Fibroblast of lung (primary cell): ENCODE results near the gene DLG5. TPM values are rescaled to one million over a fixed set of nuclear protein-coding genes. Genes with fewer than 3 reads are reported as not detected.

Source experiments
- DNase-seq, 2 donors: peaks; one replicate each; pipeline versions ENCODE4 v3.0.0 to v3.0.0-alpha.2; 2010; ENCODE audit warnings: low read depth in 2 of 2
- H2AFZ ChIP-seq: 2 replicates; pipeline ENCODE4 v1.5.1; 2012; ENCODE audit warnings: low read length, control low read depth, inconsistent platforms
- H3K27ac ChIP-seq: 2 replicates; pipeline ENCODE4 v1.5.1; 2011; ENCODE audit warnings: low read length, control low read depth; ENCODE audit not compliant: insufficient read depth
- H3K27me3 ChIP-seq: 2 replicates; pipeline ENCODE4 v1.5.1; 2011; ENCODE audit warnings: mild to moderate bottlenecking, low read length; ENCODE audit not compliant: control insufficient read depth, insufficient read depth
- H3K36me3 ChIP-seq: 2 replicates; pipeline ENCODE4 v1.5.1; 2011; ENCODE audit warnings: low read length; ENCODE audit not compliant: control insufficient read depth, insufficient read depth
- H3K4me1 ChIP-seq: 2 replicates; pipeline ENCODE4 v1.5.1; 2011; ENCODE audit warnings: low read length; ENCODE audit not compliant: control insufficient read depth, insufficient read depth; ENCODE audit errors: extremely low read depth
- H3K4me2 ChIP-seq: 2 replicates; pipeline ENCODE4 v1.5.1; 2011; ENCODE audit warnings: low read length, control low read depth; ENCODE audit not compliant: insufficient read depth; ENCODE audit errors: extremely low read depth
- H3K4me3 ChIP-seq, 4 experiments: fragments of 200-600 bp in 1 of 4; sonication (generic) in 1 of 4; replicated peaks in 1 of 4; 2 replicates each; pipeline ENCODE4 v1.5.1; 2011 to 2016; ENCODE audit warnings: low read length in 4 of 4, low read depth in 3 of 4, mild to moderate bottlenecking in 3 of 4, control low read depth in 2 of 4, inconsistent platforms in 1 of 4, mixed read lengths in 1 of 4; ENCODE audit not compliant: insufficient read depth in 1 of 4; ENCODE audit errors: control extremely low read depth in 1 of 4
- H3K79me2 ChIP-seq: 2 replicates; pipeline ENCODE4 v1.5.1; 2012; ENCODE audit warnings: mild to moderate bottlenecking, low read length, inconsistent platforms; ENCODE audit not compliant: control insufficient read depth, insufficient read depth
- H3K9ac ChIP-seq: 2 replicates; pipeline ENCODE4 v1.5.1; 2011; ENCODE audit warnings: mild to moderate bottlenecking, low read length, control low read depth; ENCODE audit not compliant: insufficient read depth
- H3K9me3 ChIP-seq: 2 replicates; pipeline ENCODE4 v1.5.1; 2012; ENCODE audit warnings: low read depth, low read length; ENCODE audit not compliant: control insufficient read depth, insufficient read depth
- H4K20me1 ChIP-seq: 2 replicates; pipeline ENCODE4 v1.5.1; 2011; ENCODE audit warnings: low read length; ENCODE audit not compliant: control insufficient read depth, insufficient read depth; ENCODE audit errors: extremely low read depth
- EZH2 ChIP-seq: IDR thresholded peaks from 2 replicates; pipeline ENCODE4 v1.5.1; 2012; ENCODE audit warnings: low read length, control low read depth, mild to moderate bottlenecking; ENCODE audit errors: missing control alignments
- polyA plus RNA-seq, 2 donors: library from polyadenylated mRNA; depleted of rRNA in 1 of 2; stranded (reverse) in 1 of 2; unstranded in 1 of 2; fragments of >200 nt; gene quantifications; 2 replicates each; pipeline ENCODE4 v1.2.1, GENCODE V29; 2011 to 2012; ENCODE audit warnings: missing spikeins in 1 of 2
- total RNA-seq: library from RNA; depleted of rRNA; stranded (reverse); fragments of >200 nt; gene quantifications from 2 replicates; pipeline ENCODE4 v1.2.1, GENCODE V29; 2014
- TF ChIP-seq, protein P1 (sequence below), 2 donors: IDR thresholded peaks in 1 of 2; conservative IDR thresholded peaks in 1 of 2; 1 replicate in 1 of 2; 2 replicates in 1 of 2; pipeline ENCODE4 v1.5.1; 2011 to 2012; ENCODE audit warnings: low read length in 2 of 2, control low read depth in 1 of 2, inconsistent platforms in 1 of 2, low read depth in 1 of 2, mild to moderate bottlenecking in 1 of 2

The DLG5 gene
- total and polyA plus RNA-seq, 2 donors (not counting 1 experiment from before 2014, with no cell fraction given): 15.3 to 40.8 TPM

DNA sequence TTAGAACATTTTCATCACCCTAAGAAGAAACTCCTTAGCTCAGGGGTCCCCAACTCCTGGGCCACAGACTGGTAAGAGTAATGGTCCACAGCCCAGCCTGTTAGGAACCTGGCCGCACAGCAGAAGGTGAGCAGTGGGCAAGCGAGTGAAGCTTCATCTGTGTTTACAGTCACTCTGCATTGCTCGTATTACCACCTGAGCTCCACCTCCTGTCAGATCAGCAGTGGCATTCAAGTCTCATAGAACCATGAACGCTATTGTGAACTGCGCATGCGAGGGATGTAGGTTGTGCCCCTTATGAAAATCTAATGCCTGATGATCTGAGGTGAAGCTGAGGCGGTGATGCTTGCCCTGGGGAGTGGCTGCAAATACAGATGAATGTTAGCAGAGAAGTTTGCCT, 37.3 kb upstream of the DLG5 start:
- no peaks in the 10 kb centered on the region for H3K36me3 ChIP-seq
- TF ChIP-seq EZH2: no peak
- TF ChIP-seq, protein P1, sequence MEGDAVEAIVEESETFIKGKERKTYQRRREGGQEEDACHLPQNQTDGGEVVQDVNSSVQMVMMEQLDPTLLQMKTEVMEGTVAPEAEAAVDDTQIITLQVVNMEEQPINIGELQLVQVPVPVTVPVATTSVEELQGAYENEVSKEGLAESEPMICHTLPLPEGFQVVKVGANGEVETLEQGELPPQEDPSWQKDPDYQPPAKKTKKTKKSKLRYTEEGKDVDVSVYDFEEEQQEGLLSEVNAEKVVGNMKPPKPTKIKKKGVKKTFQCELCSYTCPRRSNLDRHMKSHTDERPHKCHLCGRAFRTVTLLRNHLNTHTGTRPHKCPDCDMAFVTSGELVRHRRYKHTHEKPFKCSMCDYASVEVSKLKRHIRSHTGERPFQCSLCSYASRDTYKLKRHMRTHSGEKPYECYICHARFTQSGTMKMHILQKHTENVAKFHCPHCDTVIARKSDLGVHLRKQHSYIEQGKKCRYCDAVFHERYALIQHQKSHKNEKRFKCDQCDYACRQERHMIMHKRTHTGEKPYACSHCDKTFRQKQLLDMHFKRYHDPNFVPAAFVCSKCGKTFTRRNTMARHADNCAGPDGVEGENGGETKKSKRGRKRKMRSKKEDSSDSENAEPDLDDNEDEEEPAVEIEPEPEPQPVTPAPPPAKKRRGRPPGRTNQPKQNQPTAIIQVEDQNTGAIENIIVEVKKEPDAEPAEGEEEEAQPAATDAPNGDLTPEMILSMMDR (conservative IDR thresholded peaks at IDR 0.05 in 1 of 2, IDR thresholded peaks at IDR 0.05 in 1 of 2; ENCODE audit: low read depth in 1 of 2, low read length in 2 of 2): no peak
- H3K27ac ChIP-seq: no peak overlapping the region
- no peaks in the 10 kb centered on the region for H4K20me1 ChIP-seq
- H3K9me3 ChIP-seq: no peaks in the 10 kb centered on the region
- H3K4me3 ChIP-seq: no peak overlapping the region
- H2AFZ ChIP-seq: no peak overlapping the region
- H3K4me2 ChIP-seq: no peak overlapping the region
- no peak for DNase-seq
- no peaks in the 10 kb centered on the region for H3K27me3 ChIP-seq
- H3K4me1 ChIP-seq: no peaks in the 10 kb centered on the region
- H3K9ac ChIP-seq: no peak overlapping the region
- H3K79me2 ChIP-seq: no peaks in the 10 kb centered on the region

DNA sequence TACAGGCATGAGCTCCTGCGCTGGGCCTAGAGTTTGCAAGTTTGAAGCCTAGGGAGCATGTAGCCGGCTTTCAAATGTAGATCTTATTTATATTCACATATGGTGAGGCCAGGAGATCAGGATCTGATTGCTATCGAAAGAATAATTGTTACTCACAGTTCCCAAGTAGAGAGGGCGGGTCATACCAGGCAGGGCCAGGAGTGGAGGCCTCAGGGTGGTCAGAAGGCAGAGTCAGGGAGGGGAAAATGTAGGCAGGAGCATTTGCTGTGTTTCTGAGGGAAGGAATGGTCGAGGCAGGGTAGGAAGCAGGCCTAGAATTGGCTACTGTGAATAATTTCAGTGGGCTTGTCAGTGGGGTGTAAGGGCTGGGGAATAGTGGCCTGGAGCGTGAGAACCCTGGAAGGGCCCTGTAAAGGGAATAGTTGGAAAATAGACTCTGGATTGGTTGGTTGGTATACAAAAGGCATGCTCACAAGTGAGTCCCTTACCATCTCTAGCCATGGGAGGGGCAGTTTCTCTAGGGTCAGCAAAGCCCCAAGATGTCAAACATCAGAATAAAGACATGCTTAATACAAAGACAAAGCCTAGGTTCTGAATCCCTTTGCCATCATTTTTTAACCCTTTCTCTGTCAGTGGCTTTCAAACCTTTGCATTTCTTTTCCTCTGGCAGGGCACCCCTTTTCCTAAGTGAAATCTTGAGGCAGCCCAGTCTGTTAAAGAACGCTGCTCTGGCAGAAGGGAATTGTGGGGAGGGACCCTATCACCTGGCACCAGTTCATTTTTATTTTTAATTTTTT, 36.0 kb upstream of the DLG5 start:
- Histone ChIP-seq H3K9me3 (no peaks in the 10 kb centered on the region), H3K9ac (no peak overlapping the region), H4K20me1 (no peaks in the 10 kb centered on the region), H3K4me3 (no peak overlapping the region), H2AFZ (no peak overlapping the region), H3K4me2 (no peak overlapping the region), H3K4me1 (no peaks in the 10 kb centered on the region), H3K79me2 (no peaks in the 10 kb centered on the region), H3K27ac (no peak overlapping the region), H3K36me3 (no peaks in the 10 kb centered on the region), H3K27me3 (no peaks in the 10 kb centered on the region)
- no peak for TF ChIP-seq EZH2
- TF ChIP-seq, protein P1 (conservative IDR thresholded peaks at IDR 0.05 in 1 of 2, IDR thresholded peaks at IDR 0.05 in 1 of 2; ENCODE audit: low read depth in 1 of 2, low read length in 2 of 2): no peak
- no peak for DNase-seq

- Histone ChIP-seq H3K27ac (no peak overlapping the region), H3K9me3 (no peaks in the 10 kb centered on the region), H3K4me1 (no peaks in the 10 kb centered on the region), H3K9ac (no peak overlapping the region), H3K79me2 (no peaks in the 10 kb centered on the region), H3K36me3 (no peaks in the 10 kb centered on the region), H4K20me1 (no peaks in the 10 kb centered on the region), H2AFZ (no peak overlapping the region), H3K4me2 (no peak overlapping the region), H3K4me3 (no peak overlapping the region), H3K27me3 (no peaks in the 10 kb centered on the region)
- TF ChIP-seq, protein P1 (conservative IDR thresholded peaks at IDR 0.05 in 1 of 2, IDR thresholded peaks at IDR 0.05 in 1 of 2; ENCODE audit: low read depth in 1 of 2, low read length in 2 of 2): no peak
- DNase-seq: no peak
These were observed 35.1 kb upstream of the DLG5 start for GRCh38 chr10:77961668-77962067.
